PC-9 (cell line): ENCODE measurements around the gene UBXN6. TPM values are rescaled to one million over a fixed set of nuclear protein-coding genes. Genes with fewer than 3 reads are reported as not detected.

Experiments
- BruUV-seq: library from RNA; stranded (reverse); fragments of 400-500 nt; replicated peaks from 2 replicates; lab custom pipeline; 2021; lab: Mats Ljungman, UMichigan
- CTCF ChIA-PET: fragments of 300-600 bp; sonication (Branson Sonifier 250); formaldehyde crosslinking; loops from one replicate; lab custom pipeline; 2022; ENCODE audit warnings: antibody characterized with exemption; lab: Charles Lee
- POLR2A ChIA-PET: fragments of 300-600 bp; sonication (Branson Sonifier 250); formaldehyde crosslinking; loops from one replicate; lab custom pipeline; 2022; ENCODE audit warnings: antibody characterized with exemption; ENCODE audit not compliant: unreplicated experiment; lab: Charles Lee
- DNase-seq, 2 experiments: peaks; one replicate each; pipeline versions ENCODE4 v3.0.0 to v3.0.0-alpha.2; 2015 to 2022; ENCODE audit warnings: mixed read lengths in 1 of 2
- H2AFZ ChIP-seq: fragments of 200-600 bp; sonication (generic); 2 replicates; pipeline ENCODE4 v1.8.1; 2017; ENCODE audit warnings: antibody characterized with exemption
- H3F3A ChIP-seq: fragments of 200-600 bp; sonication (generic); 2 replicates; pipeline ENCODE4 v1.8.1; 2017; ENCODE audit warnings: antibody characterized with exemption, mild to moderate bottlenecking, low read depth; ENCODE audit not compliant: insufficient read depth
- H3K27ac ChIP-seq: fragments of 200-600 bp; sonication (generic); 2 replicates; pipeline ENCODE4 v1.6.1; 2016; ENCODE audit warnings: mixed run types
- H3K27me3 ChIP-seq: fragments of 200-600 bp; sonication (generic); 2 replicates; pipeline ENCODE4 v1.6.1; 2016; ENCODE audit warnings: low read depth, mixed run types; ENCODE audit not compliant: insufficient read depth
- H3K36me3 ChIP-seq: fragments of 200-600 bp; sonication (generic); 2 replicates; pipeline ENCODE4 v1.6.1; 2016; ENCODE audit warnings: low read depth, mixed run types
- H3K4me1 ChIP-seq: fragments of 200-600 bp; sonication (generic); replicated peaks from 2 replicates; pipeline ENCODE4 v1.6.1; 2016; ENCODE audit warnings: mixed run types; ENCODE audit not compliant: insufficient read depth
- H3K4me2 ChIP-seq: fragments of 200-600 bp; sonication (generic); 2 replicates; pipeline ENCODE4 v1.6.1; 2017; ENCODE audit warnings: mixed run types
- H3K4me3 ChIP-seq: fragments of 200-600 bp; sonication (generic); 2 replicates; pipeline ENCODE4 v1.6.1; 2016; ENCODE audit warnings: mixed run types
- H3K79me2 ChIP-seq: fragments of 200-600 bp; sonication (generic); 2 replicates; pipeline ENCODE4 v1.6.1; 2017; ENCODE audit warnings: low read depth, mixed run types
- H3K9me2 ChIP-seq: fragments of 200-600 bp; sonication (generic); 2 replicates; pipeline ENCODE4 v1.8.1; 2017; ENCODE audit warnings: mild to moderate bottlenecking; ENCODE audit not compliant: insufficient read depth
- H3K9me3 ChIP-seq: fragments of 200-600 bp; sonication (generic); 2 replicates; pipeline ENCODE4 v1.8.1; 2016; ENCODE audit warnings: low read depth; ENCODE audit not compliant: insufficient read depth
- H4K20me1 ChIP-seq: fragments of 200-600 bp; sonication (generic); 2 replicates; pipeline ENCODE4 v1.8.1; 2017; ENCODE audit not compliant: insufficient read depth
- EZH2 ChIP-seq: fragments of 200-600 bp; sonication (generic); IDR thresholded peaks from 2 replicates; pipeline ENCODE4 v1.8.0; 2017; ENCODE audit warnings: antibody characterized with exemption, low read depth
- intact Hi-C: fragments of 100-400 bp; cut with micrococcal nuclease; formaldehyde crosslinking; loops from one replicate; pipeline ENCODE4 v1.10.0; 2022; ENCODE audit not compliant: unreplicated experiment
- total RNA-seq: library from RNA; stranded (reverse); gene quantifications from 2 replicates; pipeline ENCODE4 v1.2.3, GENCODE V29; 2021
- TF ChIP-seq, protein P1 (sequence below): fragments of 200-600 bp; sonication (generic); conservative IDR thresholded peaks from 2 replicates; pipeline ENCODE4 v1.6.1; 2017; ENCODE audit warnings: mixed run types, antibody characterized with exemption, mild to moderate bottlenecking, moderate library complexity

The UBXN6 gene
- total RNA-seq, 1 experiment from 2014 or later, result 79.4 TPM

GRCh38 chr19:4431808-4432674, 25.6 kb downstream of the UBXN6 start:
- intact Hi-C loops, result no loop called here

GRCh38 chr19:4431296-4431695, 26.3 kb downstream of the UBXN6 start:
- no TSS peak for BruUV-seq
- Histone ChIP-seq H3K4me2 (no peak overlapping the region), H3K27me3 (no peaks in the 10 kb centered on the region), H3F3A (no peaks in the 10 kb centered on the region), H3K9me3 (no peaks in the 10 kb centered on the region), H3K4me3 (no peak overlapping the region), H3K9me2 (no peaks in the 10 kb centered on the region), H2AFZ (no peak overlapping the region), H3K79me2 (no peaks in the 10 kb centered on the region), H3K4me1 (no peaks in the 10 kb centered on the region), H3K27ac (no peak overlapping the region), H4K20me1 (no peaks in the 10 kb centered on the region), H3K36me3 (no peaks in the 10 kb centered on the region)
- POLR2A ChIA-PET, result no interaction called here
- TF ChIP-seq, protein P1, sequence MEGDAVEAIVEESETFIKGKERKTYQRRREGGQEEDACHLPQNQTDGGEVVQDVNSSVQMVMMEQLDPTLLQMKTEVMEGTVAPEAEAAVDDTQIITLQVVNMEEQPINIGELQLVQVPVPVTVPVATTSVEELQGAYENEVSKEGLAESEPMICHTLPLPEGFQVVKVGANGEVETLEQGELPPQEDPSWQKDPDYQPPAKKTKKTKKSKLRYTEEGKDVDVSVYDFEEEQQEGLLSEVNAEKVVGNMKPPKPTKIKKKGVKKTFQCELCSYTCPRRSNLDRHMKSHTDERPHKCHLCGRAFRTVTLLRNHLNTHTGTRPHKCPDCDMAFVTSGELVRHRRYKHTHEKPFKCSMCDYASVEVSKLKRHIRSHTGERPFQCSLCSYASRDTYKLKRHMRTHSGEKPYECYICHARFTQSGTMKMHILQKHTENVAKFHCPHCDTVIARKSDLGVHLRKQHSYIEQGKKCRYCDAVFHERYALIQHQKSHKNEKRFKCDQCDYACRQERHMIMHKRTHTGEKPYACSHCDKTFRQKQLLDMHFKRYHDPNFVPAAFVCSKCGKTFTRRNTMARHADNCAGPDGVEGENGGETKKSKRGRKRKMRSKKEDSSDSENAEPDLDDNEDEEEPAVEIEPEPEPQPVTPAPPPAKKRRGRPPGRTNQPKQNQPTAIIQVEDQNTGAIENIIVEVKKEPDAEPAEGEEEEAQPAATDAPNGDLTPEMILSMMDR, result no peak
- no peak for TF ChIP-seq EZH2
- CTCF ChIA-PET, result no interaction called here
- DNase-seq, result no peak
- intact Hi-C loops, result no loop called here

More at GRCh38 chr19:4431808-4432674, 25.6 kb downstream of the UBXN6 start:
- no TSS peak for BruUV-seq
- no peaks in the 10 kb centered on the region for H3K9me3 ChIP-seq
- H2AFZ ChIP-seq, result no peak overlapping the region
- H3K27me3 ChIP-seq, result no peaks in the 10 kb centered on the region
- no peaks in the 10 kb centered on the region for H3K79me2 ChIP-seq
- H3K9me2 ChIP-seq, result no peaks in the 10 kb centered on the region
- no peaks in the 10 kb centered on the region for H4K20me1 ChIP-seq
- CTCF ChIA-PET, result no interaction called here
- TF ChIP-seq, protein P1, result no peak
- TF ChIP-seq EZH2, result no peak
- H3K4me1 ChIP-seq, result no peaks in the 10 kb centered on the region
- H3K4me3 ChIP-seq, result no peak overlapping the region
- no peak for DNase-seq
- no peaks in the 10 kb centered on the region for H3F3A ChIP-seq
- H3K4me2 ChIP-seq, result no peak overlapping the region
- POLR2A ChIA-PET, result no interaction called here
- H3K27ac ChIP-seq, result no peak overlapping the region
- no peaks in the 10 kb centered on the region for H3K36me3 ChIP-seq

- Histone ChIP-seq H3K4me3 (no peak overlapping the region), H4K20me1 (no peaks in the 10 kb centered on the region), H3F3A (no peaks in the 10 kb centered on the region), H3K79me2 (no peaks in the 10 kb centered on the region), H3K27me3 (no peaks in the 10 kb centered on the region), H3K27ac (no peak overlapping the region), H3K4me1 (no peaks in the 10 kb centered on the region), H3K4me2 (no peak overlapping the region), H3K9me2 (no peaks in the 10 kb centered on the region), H3K36me3 (no peaks in the 10 kb centered on the region), H2AFZ (no peak overlapping the region), H3K9me3 (no peaks in the 10 kb centered on the region)
- no TSS peak for BruUV-seq
- ChIA-PET CTCF (no interaction called here), POLR2A (no interaction called here)
- no peak for TF ChIP-seq EZH2
- TF ChIP-seq, protein P1, result no peak
- no peak for DNase-seq
- intact Hi-C loops, result no loop called here
Observed at GRCh38 chr19:4430760-4431159, 26.8 kb downstream of the UBXN6 start.
